Activated CD8-positive, alpha-beta memory T cell treated with anti-CD3 and anti-CD28 coated beads for 4 hours (primary cell): ENCODE measurements around the gene FBLN5.

Experiments
- DNase-seq, 2 donors: peaks; one replicate each; pipeline ENCODE4 v3.0.0-alpha.2; 2020; ENCODE audit warnings: low read depth in 2 of 2

Gene FBLN5

GRCh38 chr14:91946622-91947474 lies 646 bp downstream of the FBLN5 start:
- no peak for DNase-seq

- no peak for DNase-seq
These were observed 1.5 kb downstream of the FBLN5 start for GRCh38 chr14:91945751-91946621.

GRCh38 chr14:91942946-91943345 lies 4.5 kb downstream of the FBLN5 start:
- no peak for DNase-seq

- no peak for DNase-seq
These were observed 5.4 kb downstream of the FBLN5 start for GRCh38 chr14:91942128-91942527.

- DNase-seq = no peak
These were observed 7.3 kb downstream of the FBLN5 start for GRCh38 chr14:91940209-91940608.

GRCh38 chr14:91935586-91935985 lies 11.9 kb downstream of the FBLN5 start:
- no peak for DNase-seq

GRCh38 chr14:91934554-91935285 lies 12.8 kb downstream of the FBLN5 start:
- DNase-seq = no peak

- DNase-seq = no peak
These were observed 15.9 kb downstream of the FBLN5 start for GRCh38 chr14:91931478-91932088.

- DNase-seq = no peak
These were observed 17.8 kb downstream of the FBLN5 start for GRCh38 chr14:91929700-91930099.

GRCh38 chr14:91927800-91928199 lies 19.7 kb downstream of the FBLN5 start:
- DNase-seq = no peak

- no peak for DNase-seq
These were observed 20.3 kb downstream of the FBLN5 start for GRCh38 chr14:91927191-91927590.

- DNase-seq = no peak
These were observed 21.2 kb downstream of the FBLN5 start for GRCh38 chr14:91926131-91926890.

GRCh38 chr14:91925727-91926121 lies 21.8 kb downstream of the FBLN5 start:
- no peak for DNase-seq

GRCh38 chr14:91925001-91925726 lies 22.3 kb downstream of the FBLN5 start:
- DNase-seq = no peak

GRCh38 chr14:91920526-91920925 lies 27.0 kb downstream of the FBLN5 start:
- DNase-seq = no peak

- DNase-seq = no peak
These were observed 27.7 kb downstream of the FBLN5 start for GRCh38 chr14:91919814-91920213.

GRCh38 chr14:91918186-91918883 lies 29.2 kb downstream of the FBLN5 start:
- no peak for DNase-seq

GRCh38 chr14:91912035-91912434 lies 35.5 kb downstream of the FBLN5 start:
- no peak for DNase-seq

GRCh38 chr14:91911474-91912032 lies 35.9 kb downstream of the FBLN5 start:
- DNase-seq = no peak
